WI38 (cell line): ENCODE measurements around the gene HSD17B14.
A peak's percentile ranks its signal among the peaks of the same experiment; 100 is the strongest.

Experiments used
- H3K4me3 ChIP-seq: 2 replicates; pipeline ENCODE4 v1.5.1; 2011; ENCODE audit warnings: low read depth, mild to moderate bottlenecking, control low read depth, low read length
- CTCF ChIP-seq: IDR thresholded peaks from 2 replicates; pipeline ENCODE4 v1.5.1; 2012; ENCODE audit warnings: low read depth, mild to moderate bottlenecking, control low read depth, low read length

HSD17B14 gene

GRCh38 chr19:48813123-48813913 lies 23.0 kb downstream of the HSD17B14 start:
- no peak for TF ChIP-seq CTCF

GRCh38 chr19:48812094-48812929 lies 24.0 kb downstream of the HSD17B14 start:
- H3K4me3 ChIP-seq: peak overlapping the region; percentile 74; the same call in 1 of the 2 replicates
- TF ChIP-seq CTCF: no peak

More at GRCh38 chr19:48813123-48813913, 23.0 kb downstream of the HSD17B14 start:
- no peak overlapping the region for H3K4me3 ChIP-seq

GRCh38 chr19:48810151-48810550 lies 26.1 kb downstream of the HSD17B14 start:
- TF ChIP-seq CTCF: no peak

GRCh38 chr19:48807590-48808308 lies 28.5 kb downstream of the HSD17B14 start:
- no peak overlapping the region for H3K4me3 ChIP-seq
- no peak for TF ChIP-seq CTCF

More at GRCh38 chr19:48810151-48810550, 26.1 kb downstream of the HSD17B14 start:
- H3K4me3 ChIP-seq: peak overlapping the region; percentile 74

GRCh38 chr19:48806818-48807589 lies 29.3 kb downstream of the HSD17B14 start:
- no peak for TF ChIP-seq CTCF
- H3K4me3 ChIP-seq: no peak overlapping the region

- TF ChIP-seq CTCF: no peak
- no peak overlapping the region for H3K4me3 ChIP-seq
These were observed 29.8 kb downstream of the HSD17B14 start for GRCh38 chr19:48806518-48806817.
